ENCODE measurements around the gene MEGF9. TPM values are rescaled to one million over a fixed set of nuclear protein-coding genes. Genes with fewer than 3 reads are reported as not detected.
"Not testable (repeated sequence)": the region's sequence is repeated elsewhere in the genome, so short reads cannot be mapped to it uniquely, and the experiment has no call there.

MEGF9 gene
- 10 to 100 TPM in 1 of 2 donors, 1 to 10 TPM in 1; 8.3 to 11.6 TPM for total RNA-seq
- long read RNA-seq, partial matches to known transcripts: 4 of 5 reads
- long read RNA-seq, other reads (novel, unspliced or antisense): 1 of 5 reads

DNA sequence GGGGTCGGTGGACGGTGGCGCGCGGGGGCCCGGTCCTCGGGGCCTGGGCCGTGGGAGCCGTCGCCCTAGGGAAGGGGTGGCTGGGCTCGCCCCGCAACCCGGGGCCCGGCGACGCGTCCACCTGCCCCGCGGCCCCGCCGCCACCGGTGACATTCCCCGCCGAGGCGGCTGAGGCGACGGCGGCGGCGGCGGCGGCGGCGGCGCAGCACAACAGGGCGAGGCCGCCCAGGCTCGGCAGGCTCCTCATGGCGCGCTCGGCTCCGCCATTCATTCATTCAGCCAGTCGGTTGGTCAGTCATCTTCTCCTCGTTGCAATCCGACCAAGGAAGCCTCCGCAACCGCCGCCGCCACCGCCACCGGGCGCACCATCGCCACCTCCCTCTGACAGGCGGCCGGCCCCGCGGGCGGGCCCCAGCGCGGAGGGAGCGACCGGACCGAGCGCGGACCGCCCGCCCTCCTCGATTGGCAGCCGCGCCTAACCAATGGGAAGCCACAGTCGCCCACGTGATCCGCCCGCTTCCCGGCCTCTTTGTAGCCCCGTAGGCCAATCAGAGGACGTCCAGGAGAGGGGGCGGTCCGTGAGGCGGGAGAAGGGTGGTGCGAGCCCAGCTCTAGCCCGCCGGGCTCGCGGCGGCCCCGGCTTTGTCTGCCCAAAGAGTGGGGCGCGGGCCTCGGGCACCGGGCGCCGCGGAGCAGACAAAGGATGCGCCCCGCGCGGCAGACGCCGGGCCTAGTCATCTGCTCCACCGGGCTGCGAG is at the start of gene MEGF9:
MEGF9 (minus strand) TSS at position 383 of the 758 bp plus-strand sequence; CDS start at position 271, 112 bp downstream.
- ATAC-seq: peak; percentile 91
- intact Hi-C loops (cut with DNase I, micrococcal nuclease): no loop called here
- DNase-seq: peak; percentile 98 to 99

DNA sequence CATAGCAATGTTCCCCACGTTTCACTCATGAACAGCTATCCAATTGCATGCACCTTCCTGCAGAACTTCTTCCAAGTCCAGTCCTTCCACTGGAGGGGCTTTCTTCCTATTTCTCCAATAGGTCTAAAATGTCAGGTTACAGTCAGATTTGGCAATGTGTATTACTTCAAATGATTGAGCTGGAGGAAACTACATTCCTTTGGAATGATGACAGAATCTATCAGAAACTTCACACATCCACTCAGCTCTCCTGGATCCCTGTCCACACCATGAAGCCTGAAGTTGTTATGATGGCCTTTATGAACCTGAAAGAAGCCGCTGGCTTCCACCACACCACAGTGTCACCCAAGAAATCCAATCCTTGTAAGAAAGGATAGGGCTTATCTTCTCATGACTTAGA is 46.7 kb upstream of the MEGF9 start:
- DNase-seq (no peak), ATAC-seq (no peak)
- intact Hi-C loops (cut with DNase I, micrococcal nuclease): no loop called here

DNA sequence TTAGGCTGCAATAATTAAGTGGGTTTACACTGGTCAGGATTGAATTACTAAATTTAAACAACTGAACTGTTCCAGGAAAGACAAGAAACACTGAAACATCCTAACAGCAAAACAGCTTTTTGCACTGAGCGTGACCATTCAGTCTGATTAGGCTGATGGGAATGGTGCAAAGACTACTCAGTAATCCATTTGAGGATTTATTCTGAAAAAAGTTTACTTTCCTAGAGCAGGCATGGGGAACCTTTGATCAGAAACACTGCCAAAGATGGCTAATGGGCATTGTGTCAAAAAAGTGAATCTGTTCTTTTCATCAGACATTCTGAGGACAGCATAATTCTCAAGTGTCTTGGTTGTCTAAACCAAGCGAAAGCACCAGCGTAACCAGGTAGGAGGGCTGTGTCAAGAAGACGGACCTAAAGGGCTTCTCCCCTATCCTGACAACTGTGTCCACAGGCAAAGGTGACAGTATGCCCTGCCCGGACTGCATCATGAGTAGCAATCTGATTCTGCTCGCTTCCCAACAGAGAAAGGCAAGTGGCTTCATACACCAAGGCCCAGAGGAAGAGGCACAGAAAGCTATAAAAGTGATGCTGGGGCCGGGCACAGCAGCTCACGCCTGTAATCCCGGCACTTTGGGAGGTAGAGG is 45.6 kb upstream of the MEGF9 start:
- DNase-seq: no peak
- no peak for ATAC-seq
- intact Hi-C loops (cut with DNase I, micrococcal nuclease): loop anchor here in 1 of 2 donors (10.0 kb wide), 2 partner anchors 175 to 305 kb away; no protein-coding TSS in a partner anchor

DNA sequence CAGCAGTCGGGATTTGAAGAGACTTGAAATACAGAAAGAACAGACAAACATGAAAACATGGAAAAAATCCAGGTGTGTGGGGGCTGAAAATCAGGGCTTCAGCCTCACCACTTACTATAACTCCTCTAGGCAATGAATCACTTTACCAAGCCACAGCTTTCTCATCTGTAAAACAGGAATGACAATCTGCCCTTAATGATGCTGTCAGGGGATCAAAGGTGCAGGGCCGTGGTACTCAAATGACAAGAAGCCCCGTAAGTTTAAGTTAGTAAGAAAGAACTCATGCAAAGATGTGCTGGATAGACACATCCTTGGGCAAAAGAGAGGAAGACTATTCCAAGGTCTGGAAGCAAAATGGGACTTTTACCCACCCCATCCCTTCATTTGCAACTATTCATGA is 44.3 kb upstream of the MEGF9 start:
- intact Hi-C loops (cut with DNase I, micrococcal nuclease): loop anchor here in 1 of 2 donors (10.0 kb wide), 2 partner anchors 176 to 306 kb away; no protein-coding TSS in a partner anchor
- ATAC-seq: no peak

DNA sequence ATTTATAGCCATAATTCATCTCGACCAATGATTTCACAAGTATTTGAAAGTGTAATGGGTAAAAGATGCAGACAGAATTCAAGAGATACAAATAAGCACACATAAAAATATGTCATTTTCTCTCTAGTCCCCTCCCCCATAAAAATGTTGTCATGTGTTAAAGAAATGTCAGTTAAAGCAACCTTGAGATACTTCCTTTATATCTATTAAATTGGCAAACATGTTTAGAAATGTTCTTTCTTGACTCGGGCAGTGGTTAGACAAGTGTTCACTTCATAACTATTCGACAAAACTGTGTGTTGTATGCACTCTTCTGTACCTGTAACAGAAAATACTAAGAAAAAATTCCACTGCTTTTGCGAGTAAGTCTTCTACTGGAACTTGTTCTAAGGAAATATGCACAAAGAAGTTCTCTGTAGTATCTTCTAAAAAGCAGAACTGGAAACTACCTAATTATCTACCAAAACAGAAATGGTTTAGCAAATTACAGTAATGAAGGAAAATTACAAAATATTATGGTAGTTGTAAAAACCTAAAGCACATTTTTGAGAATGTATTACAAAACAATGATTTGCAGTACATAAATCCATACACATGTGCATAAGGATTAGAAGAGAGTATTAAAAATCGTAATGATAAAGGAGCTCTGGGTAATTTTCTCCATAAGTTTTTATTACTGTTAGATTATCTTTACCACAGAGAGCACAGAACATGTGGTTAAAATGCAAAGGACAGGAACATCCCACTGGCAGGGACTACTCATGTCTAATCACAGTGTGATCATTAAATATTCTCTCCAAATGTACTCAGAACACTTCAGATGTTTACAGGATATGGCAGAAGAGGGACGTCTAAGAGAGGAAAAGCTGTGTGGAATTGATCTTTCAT is 43.0 kb upstream of the MEGF9 start:
- no peak for ATAC-seq
- intact Hi-C loops (cut with DNase I, micrococcal nuclease): loop anchor here in 1 of 2 donors (10.0 kb wide), 2 partner anchors 178 to 308 kb away; no protein-coding TSS in a partner anchor
- no peak for DNase-seq

More for the DNA sequence above, 44.3 kb upstream of the MEGF9 start:
- DNase-seq: no peak

DNA sequence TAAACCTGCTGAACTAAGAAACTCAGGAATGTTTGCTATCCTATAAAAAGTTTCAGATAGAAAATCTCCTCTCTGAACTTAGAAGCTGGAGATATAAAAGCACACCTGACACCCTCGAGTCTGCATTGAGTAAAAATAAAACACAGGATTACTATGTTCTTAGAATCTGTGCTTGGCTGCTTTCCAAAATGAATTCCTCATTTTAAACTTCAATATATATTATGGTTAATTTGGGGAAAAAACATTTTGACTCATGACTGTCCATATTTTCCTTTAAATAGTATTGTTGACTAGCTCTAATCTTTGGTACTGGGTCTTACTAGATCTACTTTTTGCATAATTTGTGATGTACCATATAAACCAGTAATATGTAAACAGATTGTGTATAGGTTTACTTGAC is 42.3 kb upstream of the MEGF9 start:
- DNase-seq (no peak), ATAC-seq (no peak)
- intact Hi-C loops (cut with DNase I, micrococcal nuclease): loop anchor here in 1 of 2 donors (10.0 kb wide), 2 partner anchors 178 to 308 kb away; no protein-coding TSS in a partner anchor

DNA sequence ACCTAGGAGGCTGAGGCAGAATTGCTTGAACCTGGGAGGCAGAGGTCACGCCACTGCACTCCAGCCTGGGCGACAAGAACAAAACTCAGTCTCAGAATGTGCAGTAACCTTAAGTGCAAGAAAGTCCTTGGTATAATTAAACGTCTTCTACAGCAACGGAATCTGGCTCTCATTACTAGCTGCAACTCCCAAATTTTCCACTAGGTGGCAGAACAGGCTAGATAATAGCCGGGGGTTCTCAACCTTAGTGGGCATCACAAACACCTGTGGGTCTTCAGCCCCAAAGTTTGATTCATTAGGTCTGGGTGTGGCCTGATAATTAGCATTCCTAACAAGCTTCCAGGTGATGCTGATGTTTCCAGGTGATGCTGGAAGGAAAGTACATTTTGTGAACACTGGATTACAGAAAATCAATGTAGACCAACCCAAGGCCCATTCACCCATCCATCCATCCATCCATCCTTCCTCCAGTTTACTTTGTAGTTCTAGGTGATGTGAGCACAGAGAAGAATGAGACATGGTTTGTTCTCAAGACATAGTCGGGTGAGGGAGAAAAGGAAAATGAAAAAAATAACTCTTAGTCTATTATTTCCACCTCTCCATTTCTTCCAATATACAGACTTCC is 41.7 kb upstream of the MEGF9 start:
- ATAC-seq (peak; percentile 64), DNase-seq (peak in 1 of 2 donors; percentile 50)
- intact Hi-C loops (cut with DNase I, micrococcal nuclease): loop anchor here in 1 of 2 donors (10.0 kb wide), 2 partner anchors 179 to 309 kb away; no protein-coding TSS in a partner anchor

DNA sequence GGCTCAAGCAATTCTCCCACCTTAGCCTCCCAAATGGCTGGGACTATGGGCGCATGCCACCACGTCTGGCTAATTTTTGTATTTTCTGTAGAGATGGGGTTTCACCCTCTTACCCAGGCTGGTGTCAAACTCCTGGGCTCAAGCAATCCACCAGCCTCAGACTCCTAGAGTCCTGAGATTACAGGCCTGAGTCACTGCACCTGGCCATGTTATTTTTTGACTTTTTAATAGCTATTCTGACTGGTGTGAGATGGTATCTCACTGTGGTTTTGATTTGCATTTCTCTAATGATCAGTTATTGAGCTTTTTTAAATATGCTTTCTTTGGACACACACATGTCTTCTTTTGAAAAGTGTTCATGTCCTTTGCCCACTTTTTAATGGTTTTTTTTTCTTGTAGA is 40.8 kb upstream of the MEGF9 start:
- no peak for ATAC-seq
- no peak for DNase-seq
- intact Hi-C loops (cut with DNase I, micrococcal nuclease): loop anchor here in 1 of 2 donors (10.0 kb wide), 2 partner anchors 180 to 310 kb away; no protein-coding TSS in a partner anchor

DNA sequence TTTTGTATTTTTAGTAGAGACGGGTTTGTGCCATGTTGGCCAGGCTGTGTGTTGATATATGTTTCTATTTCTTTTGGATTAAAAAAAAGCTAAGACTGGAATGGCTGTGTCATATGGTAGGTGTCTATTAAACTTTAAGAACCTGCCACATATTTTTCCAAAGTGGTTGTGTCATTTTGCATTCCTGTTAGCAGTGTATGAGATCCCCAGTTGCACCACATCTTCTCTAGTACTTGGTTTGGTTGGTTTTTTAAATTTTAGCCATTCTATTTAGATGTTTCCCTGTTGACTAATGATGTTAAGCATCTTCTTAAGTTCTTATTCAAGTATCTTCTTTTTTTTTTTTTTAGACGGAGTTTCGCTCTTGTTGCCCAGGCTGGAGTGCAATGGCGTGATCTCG is 36.2 kb upstream of the MEGF9 start:
- no peak for DNase-seq
- no peak for ATAC-seq
- intact Hi-C loops (cut with DNase I, micrococcal nuclease): loop anchor here in 1 of 2 donors (10.0 kb wide), 2 partner anchors 184 to 314 kb away; no protein-coding TSS in a partner anchor

DNA sequence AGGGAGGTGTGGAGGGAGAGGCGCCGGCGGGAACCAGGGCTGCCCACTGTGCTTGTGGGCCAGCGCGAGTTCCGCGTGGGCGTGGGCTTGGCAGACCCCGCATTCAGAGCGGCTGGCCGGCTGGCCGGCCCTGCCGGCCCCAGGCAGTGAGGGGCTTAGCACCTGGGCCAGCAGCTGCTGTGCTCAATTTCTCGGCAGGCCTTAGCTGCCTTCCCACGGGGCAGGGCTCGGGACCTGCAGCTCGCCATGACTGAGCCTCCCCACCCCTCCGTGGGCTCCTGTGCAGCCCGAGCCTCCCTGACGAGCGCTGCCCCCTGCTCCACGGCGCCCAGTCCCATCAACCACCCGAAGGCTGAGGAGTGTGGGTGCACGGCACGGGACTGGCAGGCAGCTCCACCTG is 32.1 kb upstream of the MEGF9 start:
- intact Hi-C loops (cut with DNase I, micrococcal nuclease); DNase-seq; ATAC-seq: not testable (repeated sequence)

DNA sequence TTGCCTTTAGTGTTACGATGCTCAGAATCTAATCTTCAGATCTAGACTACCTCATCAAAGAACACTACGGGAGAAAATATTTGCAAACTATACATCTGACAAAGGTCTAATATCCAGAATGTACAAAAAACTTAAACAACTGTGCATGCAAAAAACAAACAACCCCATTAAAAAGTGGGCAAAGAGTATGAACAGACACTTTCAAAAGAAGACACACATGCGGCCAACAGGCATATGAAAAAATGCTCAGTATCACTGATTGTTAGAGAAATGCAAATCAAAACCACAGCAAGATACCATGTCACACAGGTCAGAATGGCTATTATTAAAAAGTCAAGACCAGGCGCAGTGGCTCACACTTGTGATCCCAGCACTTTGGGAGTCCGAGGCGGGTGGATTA is 31.0 kb upstream of the MEGF9 start:
- DNase-seq (no peak), ATAC-seq (no peak)
- intact Hi-C loops (cut with DNase I, micrococcal nuclease): no loop called here

DNA sequence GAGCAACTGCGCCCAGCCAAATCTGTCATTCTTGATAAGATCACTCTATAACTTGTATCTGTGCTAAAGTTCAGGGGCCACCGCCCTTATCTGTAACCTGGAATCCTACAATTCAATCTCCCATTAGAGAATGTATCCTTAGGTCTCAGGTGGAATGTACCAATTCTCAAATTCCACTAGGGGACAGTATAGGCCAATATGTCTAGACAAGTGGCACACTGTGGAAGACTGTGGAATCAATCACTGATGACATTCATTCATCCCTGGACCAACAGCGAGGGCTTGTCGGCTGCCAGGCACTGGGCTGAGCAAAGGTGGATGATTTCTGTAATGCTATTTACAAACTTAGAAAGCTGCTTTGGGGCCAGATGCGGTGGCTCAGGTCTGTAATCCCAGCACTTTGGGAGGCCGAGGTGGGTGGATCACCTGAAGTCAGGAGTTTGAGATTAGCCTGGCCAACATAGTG is 28.7 kb upstream of the MEGF9 start:
- peak in 1 of 2 donors; percentile 10 for DNase-seq
- intact Hi-C loops (cut with DNase I, micrococcal nuclease): no loop called here
- peak; percentile 96 for ATAC-seq

DNA sequence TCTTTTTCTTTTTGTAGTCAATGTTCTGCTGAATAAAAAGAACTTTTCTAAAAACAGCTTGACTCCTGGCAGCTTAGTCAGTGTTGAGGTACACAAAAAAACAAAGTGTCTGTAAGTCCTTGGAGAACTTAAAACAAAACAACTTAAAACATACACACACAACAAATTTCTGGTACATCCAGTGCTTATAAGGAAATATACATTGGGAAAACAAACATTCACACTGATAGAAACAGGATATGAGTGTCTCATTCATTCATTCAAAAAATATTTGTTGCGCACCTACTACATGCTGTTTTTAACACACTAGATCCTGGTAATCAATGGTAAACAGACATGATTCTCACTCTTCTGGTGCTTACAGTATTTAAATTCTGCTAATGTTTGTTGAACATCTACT is 27.4 kb upstream of the MEGF9 start:
- ATAC-seq (no peak), DNase-seq (no peak)
- intact Hi-C loops (cut with DNase I, micrococcal nuclease): no loop called here

DNA sequence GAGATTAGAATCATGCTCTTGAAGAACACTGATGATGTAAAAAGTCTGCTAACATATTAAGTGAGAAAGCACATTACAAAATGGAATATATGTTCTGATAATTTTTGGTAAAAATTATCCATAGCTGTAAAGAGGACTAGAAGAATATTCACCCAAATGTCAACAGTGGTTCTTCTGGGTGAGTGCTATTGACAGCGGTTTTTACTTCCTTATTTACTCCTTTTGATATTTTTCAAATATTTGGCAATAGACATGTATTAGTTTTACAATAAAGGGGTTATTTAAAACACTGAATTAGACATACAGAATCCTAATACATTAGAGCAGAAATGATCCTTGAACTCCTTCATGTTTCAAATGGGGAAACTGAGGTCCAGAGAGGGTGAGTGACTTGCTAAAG is 26.9 kb upstream of the MEGF9 start:
- no peak for DNase-seq
- no peak for ATAC-seq
- intact Hi-C loops (cut with DNase I, micrococcal nuclease): no loop called here

DNA sequence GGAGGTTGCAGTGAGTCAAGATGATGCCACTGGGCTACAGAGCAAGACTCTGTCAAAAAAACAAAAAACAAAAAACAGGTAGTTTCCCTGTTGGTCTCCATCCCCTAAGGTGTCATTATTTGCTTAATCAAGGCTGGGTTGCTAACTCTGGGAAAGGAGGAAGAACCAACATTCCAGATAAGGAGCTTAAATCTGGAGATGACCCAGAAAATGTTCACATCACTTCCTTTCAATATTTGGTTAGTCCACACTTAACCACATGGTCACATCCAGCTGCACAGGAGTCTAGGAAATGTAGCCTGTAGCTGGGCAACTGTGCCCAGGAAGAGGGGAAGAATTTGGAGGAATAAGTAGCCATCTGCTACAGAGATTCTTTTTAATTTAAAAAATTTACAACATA is 25.9 kb upstream of the MEGF9 start:
- intact Hi-C loops (cut with DNase I, micrococcal nuclease): no loop called here
- ATAC-seq: no peak
- DNase-seq: no peak

DNA sequence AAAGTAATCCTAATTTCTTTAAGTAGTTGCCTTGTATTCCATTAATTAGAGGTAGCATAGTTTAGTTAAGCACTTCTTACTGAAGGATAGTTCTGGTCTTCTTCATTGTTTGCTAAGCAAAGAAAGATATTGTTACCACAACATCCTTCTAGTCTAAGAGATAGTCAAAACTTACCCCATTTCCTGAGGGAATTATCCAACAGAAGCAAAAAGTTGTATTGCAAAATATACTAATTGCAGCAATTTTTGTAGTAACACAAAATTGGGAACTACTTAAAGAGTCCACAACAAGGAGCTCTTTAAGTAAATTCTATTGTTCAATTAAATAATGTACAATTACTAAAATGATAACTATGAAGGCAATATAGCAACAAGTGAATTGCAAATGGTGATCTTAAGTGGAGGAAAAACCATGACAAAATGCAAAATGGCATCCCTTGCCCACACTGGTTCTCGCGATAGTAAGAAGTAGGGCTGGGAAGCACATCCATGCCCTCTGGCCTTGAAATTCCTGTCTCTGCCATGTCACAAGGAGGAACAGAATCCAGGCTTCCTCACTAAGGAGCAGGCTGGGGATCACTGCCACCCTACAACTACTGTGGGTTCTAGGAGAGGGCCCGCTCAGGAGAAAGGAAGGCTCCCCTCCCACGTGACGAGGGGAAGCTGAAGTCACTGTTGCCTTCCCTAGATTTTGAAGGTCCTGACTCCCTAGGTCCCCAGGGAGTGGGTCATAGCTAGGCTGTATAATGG is 23.3 kb upstream of the MEGF9 start:
- DNase-seq (no peak), ATAC-seq (no peak)
- intact Hi-C loops (cut with DNase I, micrococcal nuclease): no loop called here

DNA sequence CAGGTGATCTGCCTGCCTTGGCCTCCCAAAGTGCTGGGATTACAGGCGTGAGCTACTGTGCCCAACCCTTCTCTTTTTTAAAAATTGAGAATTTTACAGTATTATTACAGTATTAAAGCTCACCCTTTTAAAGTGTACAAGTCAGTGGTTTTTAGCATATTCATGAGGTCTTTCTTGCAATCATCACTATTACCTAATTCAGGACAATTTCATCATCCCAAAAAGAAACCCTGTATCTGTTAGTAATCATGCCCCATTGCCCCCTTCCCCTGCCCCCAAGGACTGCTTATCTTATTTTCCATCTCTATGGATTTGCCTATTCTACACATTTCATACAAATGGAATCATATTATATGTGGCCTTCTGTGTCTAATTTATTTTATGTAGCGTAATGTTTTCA is 22.6 kb upstream of the MEGF9 start:
- no peak for ATAC-seq
- DNase-seq: no peak
- intact Hi-C loops (cut with DNase I, micrococcal nuclease): no loop called here
